HAP-1 (cell line): ENCODE results near the gene COL6A6.

ENCODE experiments used
- DNase-seq, 2 experiments: peaks; one replicate each; pipeline ENCODE4 v3.0.0-alpha.2; 2016 to 2020; ENCODE audit warnings: low spot score in 2 of 2
- H3K27me3 ChIP-seq: fragments of 250-450 bp; sonication (Bioruptor Pico); 2 replicates; pipeline ENCODE4 v1.5.1; 2020; ENCODE audit warnings: low read depth, mild to moderate bottlenecking, moderate library complexity
- H3K36me3 ChIP-seq: fragments of 250-450 bp; sonication (Bioruptor Pico); replicated peaks from 2 replicates; pipeline ENCODE4 v1.5.1; 2020; ENCODE audit warnings: mild to moderate bottlenecking
- H3K4me1 ChIP-seq: fragments of 250-450 bp; sonication (Bioruptor Pico); 2 replicates; pipeline ENCODE4 v1.5.1; 2020; ENCODE audit warnings: mild to moderate bottlenecking
- H3K4me3 ChIP-seq: fragments of 250-450 bp; sonication (Bioruptor Pico); 2 replicates; pipeline ENCODE4 v1.5.1; 2020; ENCODE audit warnings: mild to moderate bottlenecking, moderate library complexity
- H3K9me3 ChIP-seq: fragments of 250-450 bp; sonication (Bioruptor Pico); 2 replicates; pipeline ENCODE4 v1.5.1; 2020; ENCODE audit warnings: mild to moderate bottlenecking, moderate library complexity
- in situ Hi-C: fragments of 300-500 bp; cut with MboI; formaldehyde crosslinking; loops from 3 replicates; pipeline ENCODE4 v1.14.3; 2020; ENCODE audit warnings: low sequenced_read_pairs, inconsistent platforms, mixed read lengths

COL6A6 gene

GRCh38 chr3:130516645-130517512 is at the start of gene COL6A6:
TSS of gene COL6A6 (plus strand) at chr3:130517177. CDS start at chr3:130560365, 43,188 bp downstream.
- H3K27me3 ChIP-seq, result peaks cover 18% of the 10 kb centered on the region
- no peaks in the 10 kb centered on the region for H3K9me3 ChIP-seq
- H3K4me3 ChIP-seq, result no peak within 1 kb of the TSS
- no peak for DNase-seq
- H3K36me3 ChIP-seq, result no peaks in the 10 kb centered on the region
- no peaks in the 10 kb centered on the region for H3K4me1 ChIP-seq
- in situ Hi-C loops, result no loop called here

GRCh38 chr3:130468311-130468710 is 48.7 kb upstream of the COL6A6 start:
- H3K4me3 ChIP-seq, result no peak overlapping the region
- no peaks in the 10 kb centered on the region for H3K9me3 ChIP-seq
- in situ Hi-C loops, result no loop called here
- H3K4me1 ChIP-seq, result no peaks in the 10 kb centered on the region
- no peaks in the 10 kb centered on the region for H3K27me3 ChIP-seq
- no peak for DNase-seq
- H3K36me3 ChIP-seq, result no peaks in the 10 kb centered on the region

- in situ Hi-C loops, result no loop called here
- DNase-seq, result no peak
- Histone ChIP-seq H3K4me1 (no peaks in the 10 kb centered on the region), H3K4me3 (no peak overlapping the region), H3K27me3 (no peaks in the 10 kb centered on the region), H3K9me3 (no peaks in the 10 kb centered on the region), H3K36me3 (no peaks in the 10 kb centered on the region)
Measured at GRCh38 chr3:130470126-130470525, 46.9 kb upstream of the COL6A6 start.

- in situ Hi-C loops, result no loop called here
- no peak for DNase-seq
- Histone ChIP-seq H3K4me1 (no peaks in the 10 kb centered on the region), H3K4me3 (no peak overlapping the region), H3K27me3 (no peaks in the 10 kb centered on the region), H3K9me3 (no peaks in the 10 kb centered on the region), H3K36me3 (no peaks in the 10 kb centered on the region)
Measured at GRCh38 chr3:130473416-130473815, 43.6 kb upstream of the COL6A6 start.

GRCh38 chr3:130480736-130481135 is 36.2 kb upstream of the COL6A6 start:
- peak in 1 of 2 experiments; percentile 14 for DNase-seq
- H3K27me3 ChIP-seq, result no peaks in the 10 kb centered on the region

GRCh38 chr3:130488288-130488687 is 28.7 kb upstream of the COL6A6 start:
- no peaks in the 10 kb centered on the region for H3K36me3 ChIP-seq
- in situ Hi-C loops, result no loop called here
- H3K9me3 ChIP-seq, result no peaks in the 10 kb centered on the region
- no peaks in the 10 kb centered on the region for H3K4me1 ChIP-seq
- H3K4me3 ChIP-seq, result no peak overlapping the region
- no peaks in the 10 kb centered on the region for H3K27me3 ChIP-seq
- no peak for DNase-seq

More at GRCh38 chr3:130480736-130481135, 36.2 kb upstream of the COL6A6 start:
- Histone ChIP-seq H3K9me3 (no peaks in the 10 kb centered on the region), H3K36me3 (no peaks in the 10 kb centered on the region), H3K4me3 (no peak overlapping the region), H3K4me1 (no peaks in the 10 kb centered on the region)
- in situ Hi-C loops, result no loop called here

- no peaks in the 10 kb centered on the region for H3K4me1 ChIP-seq
- in situ Hi-C loops, result no loop called here
- H3K4me3 ChIP-seq, result no peak overlapping the region
- no peak for DNase-seq
- no peaks in the 10 kb centered on the region for H3K27me3 ChIP-seq
- H3K9me3 ChIP-seq, result no peaks in the 10 kb centered on the region
- no peaks in the 10 kb centered on the region for H3K36me3 ChIP-seq
Measured at GRCh38 chr3:130488769-130489450, 28.1 kb upstream of the COL6A6 start.

GRCh38 chr3:130490241-130490640 is 26.7 kb upstream of the COL6A6 start:
- Histone ChIP-seq H3K4me3 (no peak overlapping the region), H3K4me1 (no peaks in the 10 kb centered on the region), H3K27me3 (no peaks in the 10 kb centered on the region), H3K9me3 (no peaks in the 10 kb centered on the region), H3K36me3 (no peaks in the 10 kb centered on the region)
- in situ Hi-C loops, result no loop called here
- no peak for DNase-seq

GRCh38 chr3:130491431-130491830 is 25.5 kb upstream of the COL6A6 start:
- no peaks in the 10 kb centered on the region for H3K27me3 ChIP-seq
- no peak overlapping the region for H3K4me3 ChIP-seq
- H3K9me3 ChIP-seq, result no peaks in the 10 kb centered on the region
- no peaks in the 10 kb centered on the region for H3K4me1 ChIP-seq
- no peaks in the 10 kb centered on the region for H3K36me3 ChIP-seq
- no peak for DNase-seq
- in situ Hi-C loops, result no loop called here

- in situ Hi-C loops, result no loop called here
- Histone ChIP-seq H3K36me3 (no peaks in the 10 kb centered on the region), H3K4me3 (no peak overlapping the region), H3K4me1 (no peaks in the 10 kb centered on the region), H3K9me3 (no peaks in the 10 kb centered on the region), H3K27me3 (peaks cover 5% of the 10 kb centered on the region; the same call in 1 of the 2 replicates)
- DNase-seq, result no peak
Measured at GRCh38 chr3:130504701-130505100, 12.3 kb upstream of the COL6A6 start.

- no peak for DNase-seq
- no peaks in the 10 kb centered on the region for H3K36me3 ChIP-seq
- H3K27me3 ChIP-seq, result peaks cover 5% of the 10 kb centered on the region; the same call in 1 of the 2 replicates
- in situ Hi-C loops, result no loop called here
- no peaks in the 10 kb centered on the region for H3K9me3 ChIP-seq
- H3K4me1 ChIP-seq, result no peaks in the 10 kb centered on the region
- H3K4me3 ChIP-seq, result no peak overlapping the region
Measured at GRCh38 chr3:130506031-130506430, 10.9 kb upstream of the COL6A6 start.

GRCh38 chr3:130507746-130508145 is 9.2 kb upstream of the COL6A6 start:
- Histone ChIP-seq H3K4me3 (no peak overlapping the region), H3K4me1 (no peaks in the 10 kb centered on the region), H3K9me3 (no peaks in the 10 kb centered on the region), H3K36me3 (no peaks in the 10 kb centered on the region), H3K27me3 (peaks cover 5% of the 10 kb centered on the region; the same call in 1 of the 2 replicates)
- in situ Hi-C loops, result no loop called here
- no peak for DNase-seq

GRCh38 chr3:130509008-130509407 is 8.0 kb upstream of the COL6A6 start:
- Histone ChIP-seq H3K4me3 (no peak overlapping the region), H3K4me1 (no peaks in the 10 kb centered on the region), H3K9me3 (no peaks in the 10 kb centered on the region), H3K27me3 (peaks cover 5% of the 10 kb centered on the region; the same call in 1 of the 2 replicates), H3K36me3 (no peaks in the 10 kb centered on the region)
- in situ Hi-C loops, result no loop called here
- DNase-seq, result no peak

- in situ Hi-C loops, result no loop called here
- no peaks in the 10 kb centered on the region for H3K36me3 ChIP-seq
- peaks cover 18% of the 10 kb centered on the region for H3K27me3 ChIP-seq
- H3K4me1 ChIP-seq, result no peaks in the 10 kb centered on the region
- no peak overlapping the region for H3K4me3 ChIP-seq
- H3K9me3 ChIP-seq, result no peaks in the 10 kb centered on the region
- no peak for DNase-seq
Measured at GRCh38 chr3:130514681-130515080, 2.3 kb upstream of the COL6A6 start.
